ENCODE data around the gene GALNT12. TPM values are rescaled to one million over a fixed set of nuclear protein-coding genes. Genes with fewer than 3 reads are reported as not detected.

GALNT12 gene
- total RNA-seq, 1 donor from 2014 or later: 10.2 TPM

GRCh38 chr9:98855592-98855991 is 48.1 kb downstream of the GALNT12 start:
- H3K36me3 ChIP-seq (ENCODE audit: control insufficient read depth, insufficient read depth, low read length): no peaks in the 10 kb centered on the region
- H3K27me3 ChIP-seq (ENCODE audit: control insufficient read depth, insufficient read depth, low read length): no peaks in the 10 kb centered on the region
- no peak overlapping the region for H3K4me3 ChIP-seq (ENCODE audit: low read depth, low read length)
- no peak for TF ChIP-seq CTCF (IDR thresholded peaks at IDR 0.05; ENCODE audit: insufficient read depth, low read length, poor library complexity, severe bottlenecking)
- no peak for DNase-seq (ENCODE audit: low read depth)

GRCh38 chr9:98856982-98857381 is 49.5 kb downstream of the GALNT12 start:
- Histone ChIP-seq H3K4me3 (ENCODE audit: low read depth, low read length) (no peak overlapping the region), H3K27me3 (ENCODE audit: control insufficient read depth, insufficient read depth, low read length) (no peaks in the 10 kb centered on the region), H3K36me3 (ENCODE audit: control insufficient read depth, insufficient read depth, low read length) (no peaks in the 10 kb centered on the region)
- no peak for DNase-seq (ENCODE audit: low read depth)
- TF ChIP-seq CTCF (IDR thresholded peaks at IDR 0.05; ENCODE audit: insufficient read depth, low read length, poor library complexity, severe bottlenecking): no peak

- no peak for TF ChIP-seq CTCF (IDR thresholded peaks at IDR 0.05; ENCODE audit: insufficient read depth, low read length, poor library complexity, severe bottlenecking)
Observed at GRCh38 chr9:98859941-98860340, 52.5 kb downstream of the GALNT12 start.

GRCh38 chr9:98860871-98861293 is 53.4 kb downstream of the GALNT12 start:
- H3K4me3 ChIP-seq (ENCODE audit: low read depth, low read length): no peak overlapping the region
- peak; percentile 35 for TF ChIP-seq CTCF (IDR thresholded peaks at IDR 0.05; ENCODE audit: insufficient read depth, low read length, poor library complexity, severe bottlenecking)
- DNase-seq (ENCODE audit: low read depth): no peak
- no peaks in the 10 kb centered on the region for H3K27me3 ChIP-seq (ENCODE audit: control insufficient read depth, insufficient read depth, low read length)
- no peaks in the 10 kb centered on the region for H3K36me3 ChIP-seq (ENCODE audit: control insufficient read depth, insufficient read depth, low read length)

More at GRCh38 chr9:98859941-98860340, 52.5 kb downstream of the GALNT12 start:
- Histone ChIP-seq H3K4me3 (ENCODE audit: low read depth, low read length) (no peak overlapping the region), H3K36me3 (ENCODE audit: control insufficient read depth, insufficient read depth, low read length) (no peaks in the 10 kb centered on the region), H3K27me3 (ENCODE audit: control insufficient read depth, insufficient read depth, low read length) (no peaks in the 10 kb centered on the region)
- no peak for DNase-seq (ENCODE audit: low read depth)

GRCh38 chr9:98861781-98862504 is 54.5 kb downstream of the GALNT12 start:
- DNase-seq (ENCODE audit: low read depth): no peak
- H3K27me3 ChIP-seq (ENCODE audit: control insufficient read depth, insufficient read depth, low read length): no peaks in the 10 kb centered on the region
- TF ChIP-seq CTCF (IDR thresholded peaks at IDR 0.05; ENCODE audit: insufficient read depth, low read length, poor library complexity, severe bottlenecking): no peak
- no peak overlapping the region for H3K4me3 ChIP-seq (ENCODE audit: low read depth, low read length)
- H3K36me3 ChIP-seq (ENCODE audit: control insufficient read depth, insufficient read depth, low read length): no peaks in the 10 kb centered on the region

GRCh38 chr9:98862936-98863335 is 55.5 kb downstream of the GALNT12 start:
- no peaks in the 10 kb centered on the region for H3K27me3 ChIP-seq (ENCODE audit: control insufficient read depth, insufficient read depth, low read length)
- DNase-seq (ENCODE audit: low read depth): no peak
- TF ChIP-seq CTCF (IDR thresholded peaks at IDR 0.05; ENCODE audit: insufficient read depth, low read length, poor library complexity, severe bottlenecking): no peak
- no peaks in the 10 kb centered on the region for H3K36me3 ChIP-seq (ENCODE audit: control insufficient read depth, insufficient read depth, low read length)
- H3K4me3 ChIP-seq (ENCODE audit: low read depth, low read length): no peak overlapping the region
